Adrenal gland (tissue), 12 donors: ENCODE measurements around the gene MYO18A. TPM values are rescaled to one million over a fixed set of nuclear protein-coding genes. Genes with fewer than 3 reads are reported as not detected.

Source experiments
- DNase-seq, 7 donors: peaks; one replicate each; pipeline ENCODE4 v3.0.0-alpha.2; 2019 to 2020
- H3K27ac ChIP-seq, 5 donors: fragments of 200-600 bp; sonication (generic) in 4 of 5; 1 replicate in 3 of 5; 2 replicates in 2 of 5; pipeline versions ENCODE4 v1.5.1 to v1.8.0; 2016 to 2020; ENCODE audit warnings: mild to moderate bottlenecking in 1 of 5
- H3K27me3 ChIP-seq: fragments of 200-600 bp; 2 replicates; pipeline ENCODE4 v1.8.0; 2021
- H3K36me3 ChIP-seq, 2 donors: fragments of 200-600 bp; replicated peaks in 1 of 2; 1 replicate in 1 of 2; 2 replicates in 1 of 2; pipeline versions ENCODE4 v1.5.1 to v1.8.0; 2018 to 2022
- H3K4me1 ChIP-seq, 2 donors: fragments of 200-600 bp; replicated peaks in 1 of 2; 1 replicate in 1 of 2; 2 replicates in 1 of 2; pipeline versions ENCODE4 v1.5.1 to v1.8.0; 2018 to 2021
- H3K4me3 ChIP-seq, 4 donors: fragments of 200-600 bp; sonication (generic) in 3 of 4; one replicate each; pipeline ENCODE4 v1.5.1; 2016 to 2018
- H3K9me3 ChIP-seq, 3 donors: fragments of 200-600 bp; sonication (generic) in 1 of 3; replicated peaks in 1 of 3; 1 replicate in 2 of 3; 2 replicates in 1 of 3; pipeline versions ENCODE4 v1.5.1 to v1.8.0; 2016 to 2021
- CTCF ChIP-seq, 6 experiments: fragments of 450-650 bp in 4 of 6; fragments of 200-600 bp in 2 of 6; sonication (generic) in 1 of 6; IDR thresholded peaks; 1 replicate in 5 of 6; 2 replicates in 1 of 6; pipeline versions ENCODE4 v1.5.1 to v1.8.0; 2016 to 2021; ENCODE audit warnings: antibody characterized with exemption in 6 of 6, mild to moderate bottlenecking in 2 of 6, moderate library complexity in 1 of 6
- POLR2A ChIP-seq, 2 donors: fragments of 450-650 bp; IDR thresholded peaks; one replicate each; pipeline ENCODE4 v1.6.1; 2017; ENCODE audit warnings: antibody characterized with exemption in 2 of 2, mild to moderate bottlenecking in 2 of 2, moderate library complexity in 1 of 2
- WGBS, 4 donors: extraction: QIAGEN DNeasy Blood & Tissue Kit in 2 of 4; methylation state at CpG; one replicate each; pipeline versions ENCODE4 v1.1.5 to v1.1.7; 2013 to 2017; 5-methylcytosine and 5-hydroxymethylcytosine counted together
- intact Hi-C, 2 donors: fragments of 100-400 bp; cut with DNase I; formaldehyde crosslinking; loops; one replicate each; pipeline versions ENCODE4 v1.14.1 to v1.15.0; 2022 to 2023
- polyA plus RNA-seq, 3 donors: library from polyadenylated mRNA; stranded (reverse); fragments of 200-250 nt in 2 of 3; fragments of 350-450 nt in 1 of 3; fragmentation: Illumina TruSeq in 1 of 3; extraction: RNeasy Lipid Tissue Mini Kit (QIAGEN cat#74804) in 1 of 3; gene quantifications; one replicate each; pipeline ENCODE4 v1.2.3, GENCODE V29; 2013 to 2014
- total RNA-seq, 9 donors: library from RNA; depleted of rRNA in 4 of 9; stranded (reverse); fragments of >200 nt in 4 of 9; fragments of 120-200 nt in 1 of 9; fragmentation: NEBNext Ultra II Directional in 1 of 9; extraction: Animal tissue kit (Norgen Biotek cat#: 25700) in 1 of 9; gene quantifications; one replicate each; pipeline versions ENCODE4 v1.1.0 to v1.2.4, GENCODE V29; 2013 to 2023
- donor health status: healthy with polysubstance abuse.
- donor health status: Bipolar disorder and iron deficiency.
- donor health status: DM: yes; HTN: yes; CAD: no.
- donor health status: DM: no; HTN: no; CAD: no.
- donor health status: DM: no; HTN: no; CAD: no.
- donor health status: DM: yes; HTN: yes; CAD: no.

The MYO18A gene
- total and polyA plus RNA-seq, 12 donors, result 19.6 to 95.6 (median 40.7) TPM

GRCh38 chr17:29069526-29070041, 110.6 kb downstream of the MYO18A start:
- no peaks in the 10 kb centered on the region for H3K27me3 ChIP-seq
- H3K4me1 ChIP-seq, result no peaks in the 10 kb centered on the region
- no peaks in the 10 kb centered on the region for H3K9me3 ChIP-seq
- no peak overlapping the region for H3K27ac ChIP-seq
- TF ChIP-seq CTCF (IDR thresholded peaks at IDR 0.05) (no peak), POLR2A (IDR thresholded peaks at IDR 0.05) (no peak)
- WGBS, 4 donors, result 41 to 61% (median 46%) methylated on average over 19 of the region's 19 CpGs
- no peaks in the 10 kb centered on the region for H3K36me3 ChIP-seq
- intact Hi-C loops, result no loop called here
- no peak overlapping the region for H3K4me3 ChIP-seq
- no peak for DNase-seq

- Histone ChIP-seq H3K27ac (no peak overlapping the region), H3K4me1 (no peaks in the 10 kb centered on the region)
These were observed 111.4 kb downstream of the MYO18A start for GRCh38 chr17:29068818-29069217.

GRCh38 chr17:29066606-29067005, 113.6 kb downstream of the MYO18A start:
- no peaks in the 10 kb centered on the region for H3K4me1 ChIP-seq
- no peaks in the 10 kb centered on the region for H3K9me3 ChIP-seq
- WGBS, 4 donors, result 64 to 71% (median 67%) methylated on average over 7 of the region's 7 CpGs
- TF ChIP-seq POLR2A (IDR thresholded peaks at IDR 0.05), result no peak
- no peak for TF ChIP-seq CTCF (IDR thresholded peaks at IDR 0.05)
- H3K4me3 ChIP-seq, result no peak overlapping the region
- H3K36me3 ChIP-seq, result no peaks in the 10 kb centered on the region
- intact Hi-C loops, result no loop called here
- DNase-seq, result no peak
- H3K27ac ChIP-seq, result no peak overlapping the region
- H3K27me3 ChIP-seq, result no peaks in the 10 kb centered on the region

More at GRCh38 chr17:29068818-29069217, 111.4 kb downstream of the MYO18A start:
- 73 to 84% (median 80%) methylated on average over 10 of the region's 10 CpGs for WGBS, 4 donors
- no peak for DNase-seq
- no peaks in the 10 kb centered on the region for H3K9me3 ChIP-seq
- H3K27me3 ChIP-seq, result no peaks in the 10 kb centered on the region
- intact Hi-C loops, result no loop called here
- H3K36me3 ChIP-seq, result no peaks in the 10 kb centered on the region
- TF ChIP-seq CTCF (IDR thresholded peaks at IDR 0.05) (no peak), POLR2A (IDR thresholded peaks at IDR 0.05) (no peak)
- no peak overlapping the region for H3K4me3 ChIP-seq

- Histone ChIP-seq H3K27ac (no peak overlapping the region), H3K36me3 (no peaks in the 10 kb centered on the region), H3K27me3 (no peaks in the 10 kb centered on the region), H3K4me3 (no peak overlapping the region), H3K9me3 (no peaks in the 10 kb centered on the region), H3K4me1 (no peaks in the 10 kb centered on the region)
- TF ChIP-seq CTCF (IDR thresholded peaks at IDR 0.05), result no peak
- no peak for TF ChIP-seq POLR2A (IDR thresholded peaks at IDR 0.05)
- intact Hi-C loops, result no loop called here
- DNase-seq, result peak in 1 of 7 donors; percentile 75
- WGBS, 4 donors, result 55 to 64% (median 58%) methylated on average over 1 to 7 of the region's 7 CpGs
These were observed 114.2 kb downstream of the MYO18A start for GRCh38 chr17:29066047-29066446.
